ENCODE data around the gene FHL1.

Gene FHL1

DNA sequence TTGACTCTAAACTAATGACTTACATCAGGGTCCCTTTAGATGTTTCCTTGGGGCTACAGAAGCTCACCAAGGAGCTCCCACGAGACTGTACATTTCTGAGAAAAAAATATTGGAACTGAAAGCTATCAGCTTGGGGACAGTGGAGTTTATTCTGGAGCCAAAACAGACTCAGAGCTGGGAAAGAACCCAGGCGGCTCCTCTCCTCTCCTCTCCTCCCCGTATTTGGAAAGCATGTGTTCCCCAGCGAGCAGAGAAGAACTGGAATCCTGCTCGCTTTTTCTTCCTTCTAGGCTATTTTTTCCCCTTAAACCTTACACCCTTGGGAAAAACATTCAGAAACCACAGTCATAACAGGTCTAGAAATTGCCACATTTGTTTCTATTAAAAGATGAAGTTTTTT lies 108.2 kb downstream of the FHL1 start:
- no peak for DNase-seq (ENCODE audit: low read depth)

DNA sequence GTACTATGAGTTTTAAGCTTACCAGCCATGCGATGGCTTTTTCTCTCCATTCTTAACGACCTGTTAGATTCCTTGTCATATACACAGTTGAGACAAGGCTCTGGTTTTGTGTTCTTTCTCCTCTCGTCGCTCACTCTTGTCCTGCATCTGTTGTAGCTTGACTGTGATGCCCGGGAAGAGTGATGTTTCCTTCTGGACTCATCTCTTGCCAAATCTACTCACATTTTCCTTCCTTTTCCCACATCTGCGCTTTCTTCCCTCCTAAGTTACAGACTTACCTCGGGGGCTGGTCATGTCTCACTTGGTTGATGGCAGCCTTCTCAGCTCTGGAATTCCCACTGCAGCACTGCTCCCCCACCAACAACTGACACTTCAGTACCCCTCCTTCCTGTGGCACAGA lies 108.7 kb downstream of the FHL1 start:
- DNase-seq (ENCODE audit: low read depth) = no peak

DNA sequence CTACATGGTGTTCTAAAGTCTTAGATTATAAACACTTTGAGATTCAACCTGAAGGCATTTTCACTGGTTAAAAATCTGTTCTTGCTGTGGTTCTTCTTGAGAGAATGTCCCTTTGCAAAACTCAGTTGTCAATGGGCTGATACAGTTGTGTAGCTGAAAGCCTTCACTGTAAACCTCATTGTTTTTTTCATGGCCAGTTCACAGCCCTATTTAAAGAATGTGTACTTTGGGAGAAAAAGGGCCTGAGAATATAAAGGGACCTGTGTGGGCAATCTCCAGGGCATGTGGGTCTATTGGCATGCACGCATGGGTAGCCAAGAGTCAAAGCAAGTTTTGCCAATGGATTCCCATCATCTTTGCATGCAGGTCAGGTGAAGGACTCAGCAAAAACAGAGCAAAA lies 111.6 kb downstream of the FHL1 start:
- no peak for DNase-seq (ENCODE audit: low read depth)

DNA sequence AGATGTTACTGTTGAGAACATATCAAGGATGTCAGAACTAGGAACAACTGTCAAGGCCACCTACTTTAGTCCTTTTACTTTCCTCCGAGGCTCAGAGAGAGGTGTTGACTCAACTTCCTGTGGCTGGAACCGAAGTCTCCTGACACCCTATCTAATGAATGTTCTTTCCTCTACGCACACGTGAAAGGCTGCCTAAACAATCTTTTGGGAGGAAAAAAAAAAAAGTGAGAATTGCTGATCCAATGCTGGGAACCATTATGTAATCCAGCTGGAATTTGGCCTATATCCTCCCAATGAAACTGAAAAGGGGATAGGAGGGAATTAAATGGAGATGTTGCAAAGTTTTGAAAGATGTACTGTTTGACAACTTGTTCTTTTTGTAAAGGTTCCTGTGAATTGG lies 112.2 kb downstream of the FHL1 start:
- no peak for DNase-seq (ENCODE audit: low read depth)

DNA sequence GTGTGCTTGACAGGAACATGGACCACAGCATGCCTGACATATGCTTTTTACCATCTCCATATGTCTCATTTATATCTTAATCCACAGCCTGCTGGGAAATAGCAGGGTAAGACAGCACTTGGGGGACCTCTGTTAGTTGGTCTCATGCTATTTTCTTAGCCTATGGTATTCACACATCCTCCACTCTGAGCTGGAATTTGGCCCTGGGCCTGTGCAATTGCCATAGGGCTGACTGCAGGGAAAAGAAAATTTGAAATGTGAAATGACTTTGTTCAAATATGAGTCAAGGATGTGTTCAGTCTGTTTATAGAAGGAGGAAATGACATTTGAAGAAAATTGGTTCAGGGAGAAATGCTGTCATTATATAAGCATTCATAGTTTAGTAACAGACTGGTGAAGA lies 113.4 kb downstream of the FHL1 start:
- DNase-seq (ENCODE audit: low read depth) = no peak
